Measurements from ENCODE around the gene EXOSC10.

The EXOSC10 gene

GRCh38 chr1:11030865-11031264, 68.8 kb downstream of the EXOSC10 start:
- Mint-ChIP-seq H3K36me3 (ENCODE audit: low read depth) (peaks cover 32% of the 10 kb centered on the region), H3K27me3 (ENCODE audit: low read depth) (no peaks in the 10 kb centered on the region), H3K9me3 (no peaks in the 10 kb centered on the region), H3K27ac (no peak overlapping the region), H3K4me1 (no peaks in the 10 kb centered on the region), H3K4me3 (no peak overlapping the region)
- no peak for TF ChIP-seq CTCF (IDR thresholded peaks at IDR 0.05; ENCODE audit: unreplicated experiment in 3 of 3)

GRCh38 chr1:11028018-11028417, 71.7 kb downstream of the EXOSC10 start:
- TF ChIP-seq CTCF (IDR thresholded peaks at IDR 0.05; ENCODE audit: unreplicated experiment in 3 of 3): no peak
- Mint-ChIP-seq H3K4me3 (no peak overlapping the region), H3K9me3 (no peaks in the 10 kb centered on the region), H3K27me3 (ENCODE audit: low read depth) (no peaks in the 10 kb centered on the region), H3K4me1 (peaks cover 3% of the 10 kb centered on the region), H3K36me3 (ENCODE audit: low read depth) (peaks cover 56% of the 10 kb centered on the region), H3K27ac (no peak overlapping the region)

GRCh38 chr1:11027316-11027715, 72.4 kb downstream of the EXOSC10 start:
- Mint-ChIP-seq H3K36me3 (ENCODE audit: low read depth) (peaks cover 63% of the 10 kb centered on the region), H3K27me3 (ENCODE audit: low read depth) (no peaks in the 10 kb centered on the region), H3K9me3 (no peaks in the 10 kb centered on the region), H3K4me1 (peaks cover 3% of the 10 kb centered on the region), H3K4me3 (no peak overlapping the region), H3K27ac (no peak overlapping the region)
- no peak for TF ChIP-seq CTCF (IDR thresholded peaks at IDR 0.05; ENCODE audit: unreplicated experiment in 3 of 3)

- H3K4me3 Mint-ChIP-seq: no peak overlapping the region
- no peaks in the 10 kb centered on the region for H3K27me3 Mint-ChIP-seq (ENCODE audit: low read depth)
- H3K4me1 Mint-ChIP-seq: peaks cover 3% of the 10 kb centered on the region
- no peak for TF ChIP-seq CTCF (IDR thresholded peaks at IDR 0.05; ENCODE audit: unreplicated experiment in 3 of 3)
- peaks cover 67% of the 10 kb centered on the region for H3K36me3 Mint-ChIP-seq (ENCODE audit: low read depth)
- peak overlapping the region in 1 of 3 experiments; percentile 40 for H3K27ac Mint-ChIP-seq
- no peaks in the 10 kb centered on the region for H3K9me3 Mint-ChIP-seq
These were observed 72.8 kb downstream of the EXOSC10 start for GRCh38 chr1:11026903-11027302.

- TF ChIP-seq CTCF (IDR thresholded peaks at IDR 0.05; ENCODE audit: unreplicated experiment in 3 of 3): no peak
- no peak overlapping the region for H3K27ac Mint-ChIP-seq
- H3K4me1 Mint-ChIP-seq: peaks cover 3% of the 10 kb centered on the region
- no peaks in the 10 kb centered on the region for H3K9me3 Mint-ChIP-seq
- H3K36me3 Mint-ChIP-seq (ENCODE audit: low read depth): peaks cover 76% of the 10 kb centered on the region
- no peak overlapping the region for H3K4me3 Mint-ChIP-seq
- no peaks in the 10 kb centered on the region for H3K27me3 Mint-ChIP-seq (ENCODE audit: low read depth)
These were observed 73.6 kb downstream of the EXOSC10 start for GRCh38 chr1:11026052-11026451.

GRCh38 chr1:11025618-11026017, 74.1 kb downstream of the EXOSC10 start:
- Mint-ChIP-seq H3K27ac (no peak overlapping the region), H3K9me3 (no peaks in the 10 kb centered on the region), H3K4me3 (no peak overlapping the region), H3K36me3 (ENCODE audit: low read depth) (peaks cover 76% of the 10 kb centered on the region), H3K4me1 (peaks cover 3% of the 10 kb centered on the region), H3K27me3 (ENCODE audit: low read depth) (no peaks in the 10 kb centered on the region)
- TF ChIP-seq CTCF (IDR thresholded peaks at IDR 0.05; ENCODE audit: unreplicated experiment in 3 of 3): no peak

All from nephron (organoid).